ENCODE results near the gene PLVAP.
A peak's percentile ranks its signal among the peaks of the same experiment; 100 is the strongest.

PLVAP gene

GRCh38 chr19:17351815-17352435, 25.2 kb downstream of the PLVAP start:
- H3K36me3 ChIP-seq (ENCODE audit: control insufficient read depth, insufficient read depth, low read length), result no peaks in the 10 kb centered on the region

DNA sequence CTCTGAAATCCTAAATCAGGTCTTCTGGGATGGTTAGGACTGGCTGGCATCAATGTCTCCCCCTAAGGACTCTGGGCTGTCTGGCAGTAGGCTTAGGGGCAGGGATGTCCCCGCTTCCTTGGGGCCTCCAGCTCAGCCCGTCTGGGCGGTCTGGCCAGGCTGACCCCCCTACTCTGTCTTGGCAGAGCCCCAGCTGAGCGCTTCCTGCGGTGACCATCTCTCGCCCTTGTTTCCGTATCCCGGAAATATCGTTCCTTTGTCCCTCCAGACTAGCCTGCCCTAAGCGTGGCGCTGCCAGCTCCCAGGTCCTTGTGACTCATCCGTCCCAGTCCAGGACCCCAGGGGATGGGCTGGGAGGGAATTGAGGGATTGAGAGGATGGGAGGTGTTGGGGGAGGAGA, 28.4 kb downstream of the PLVAP start:
- Histone ChIP-seq H2BK120ac (ENCODE audit: low read depth, low read length) (no peak overlapping the region), H3K9ac (ENCODE audit: low read length) (peak overlapping the region; percentile 47), H3K4me1 (ENCODE audit: control insufficient read depth, low read depth, low read length) (no peaks in the 10 kb centered on the region), H2BK5ac (ENCODE audit: low read length) (no peak overlapping the region), H3K18ac (ENCODE audit: low read length) (no peak overlapping the region), H3K4me3 (ENCODE audit: low read length) (no peak overlapping the region), H2BK15ac (replicated peaks; ENCODE audit: low read depth) (no peak overlapping the region), H4K5ac (ENCODE audit: low read length) (no peak overlapping the region), H3K56ac (ENCODE audit: low read length) (peak overlapping the region; percentile 75), H3K79me2 (ENCODE audit: control insufficient read depth, insufficient read depth, low read length) (no peaks in the 10 kb centered on the region), H3K27ac (ENCODE audit: low read depth, low read length) (no peak overlapping the region), H4K8ac (ENCODE audit: low read depth, low read length) (no peak overlapping the region), H3K23ac (ENCODE audit: low read length) (no peak overlapping the region), H3K36me3 (ENCODE audit: control insufficient read depth, insufficient read depth, low read length) (no peaks in the 10 kb centered on the region), H2AK5ac (ENCODE audit: low read length) (no peak overlapping the region), H3K79me1 (ENCODE audit: low read length) (no peaks in the 10 kb centered on the region), H3K4ac (ENCODE audit: low read depth, low read length) (no peak overlapping the region), H3K27me3 (ENCODE audit: insufficient read depth, low read length, poor library complexity) (no peaks in the 10 kb centered on the region), H3K4me2 (ENCODE audit: low read length) (peak overlapping the region; percentile 31)
- no CpG with 5 or more reads among the region's 12 CpGs for WGBS (ENCODE audit: extremely low coverage, insufficient coverage, low lambda C conversion rate)
- peak; percentile 91 for DNase-seq

More at GRCh38 chr19:17351815-17352435, 25.2 kb downstream of the PLVAP start:
- H4K8ac ChIP-seq (ENCODE audit: low read depth, low read length), result no peak overlapping the region
- WGBS (ENCODE audit: extremely low coverage, insufficient coverage, low lambda C conversion rate), result no CpG with 5 or more reads among the region's 45 CpGs
- H3K27me3 ChIP-seq (ENCODE audit: insufficient read depth, low read length, poor library complexity), result no peaks in the 10 kb centered on the region
- no peak overlapping the region for H3K4ac ChIP-seq (ENCODE audit: low read depth, low read length)
- no peak overlapping the region for H2BK120ac ChIP-seq (ENCODE audit: low read depth, low read length)
- H2AK5ac ChIP-seq (ENCODE audit: low read length), result no peak overlapping the region
- H3K79me1 ChIP-seq (ENCODE audit: low read length), result no peaks in the 10 kb centered on the region
- no peak overlapping the region for H3K27ac ChIP-seq (ENCODE audit: low read depth, low read length)
- H3K4me3 ChIP-seq (ENCODE audit: low read length), result no peak overlapping the region
- no peak overlapping the region for H3K4me2 ChIP-seq (ENCODE audit: low read length)
- H3K56ac ChIP-seq (ENCODE audit: low read length), result no peak overlapping the region
- no peak overlapping the region for H2BK5ac ChIP-seq (ENCODE audit: low read length)
- H3K4me1 ChIP-seq (ENCODE audit: control insufficient read depth, low read depth, low read length), result no peaks in the 10 kb centered on the region
- no peak overlapping the region for H3K18ac ChIP-seq (ENCODE audit: low read length)
- H3K79me2 ChIP-seq (ENCODE audit: control insufficient read depth, insufficient read depth, low read length), result no peaks in the 10 kb centered on the region
- no peak for DNase-seq
- no peak overlapping the region for H4K5ac ChIP-seq (ENCODE audit: low read length)
- H3K9ac ChIP-seq (ENCODE audit: low read length), result no peak overlapping the region
- H3K23ac ChIP-seq (ENCODE audit: low read length), result no peak overlapping the region
- H2BK15ac ChIP-seq (replicated peaks; ENCODE audit: low read depth), result no peak overlapping the region

GRCh38 chr19:17347877-17348276, 29.3 kb downstream of the PLVAP start:
- H2AK5ac ChIP-seq (ENCODE audit: low read length), result no peak overlapping the region
- H2BK5ac ChIP-seq (ENCODE audit: low read length), result no peak overlapping the region
- H3K79me2 ChIP-seq (ENCODE audit: control insufficient read depth, insufficient read depth, low read length), result no peaks in the 10 kb centered on the region
- H3K36me3 ChIP-seq (ENCODE audit: control insufficient read depth, insufficient read depth, low read length), result no peaks in the 10 kb centered on the region
- H3K79me1 ChIP-seq (ENCODE audit: low read length), result no peaks in the 10 kb centered on the region
- H3K4me3 ChIP-seq (ENCODE audit: low read length), result no peak overlapping the region
- H3K4ac ChIP-seq (ENCODE audit: low read depth, low read length), result no peak overlapping the region
- no peak overlapping the region for H3K56ac ChIP-seq (ENCODE audit: low read length)
- H3K27ac ChIP-seq (ENCODE audit: low read depth, low read length), result no peak overlapping the region
- no peaks in the 10 kb centered on the region for H3K4me1 ChIP-seq (ENCODE audit: control insufficient read depth, low read depth, low read length)
- H4K8ac ChIP-seq (ENCODE audit: low read depth, low read length), result no peak overlapping the region
- H2BK15ac ChIP-seq (replicated peaks; ENCODE audit: low read depth), result no peak overlapping the region
- H3K23ac ChIP-seq (ENCODE audit: low read length), result no peak overlapping the region
- DNase-seq, result no peak
- no CpG with 5 or more reads among the region's 2 CpGs for WGBS (ENCODE audit: extremely low coverage, insufficient coverage, low lambda C conversion rate)
- no peak overlapping the region for H3K4me2 ChIP-seq (ENCODE audit: low read length)
- no peak overlapping the region for H3K18ac ChIP-seq (ENCODE audit: low read length)
- H2BK120ac ChIP-seq (ENCODE audit: low read depth, low read length), result no peak overlapping the region
- no peak overlapping the region for H3K9ac ChIP-seq (ENCODE audit: low read length)
- no peaks in the 10 kb centered on the region for H3K27me3 ChIP-seq (ENCODE audit: insufficient read depth, low read length, poor library complexity)
- no peak overlapping the region for H4K5ac ChIP-seq (ENCODE audit: low read length)

GRCh38 chr19:17347361-17347760, 29.8 kb downstream of the PLVAP start:
- Histone ChIP-seq H3K18ac (ENCODE audit: low read length) (no peak overlapping the region), H3K56ac (ENCODE audit: low read length) (no peak overlapping the region), H4K5ac (ENCODE audit: low read length) (no peak overlapping the region), H3K9ac (ENCODE audit: low read length) (no peak overlapping the region), H2BK120ac (ENCODE audit: low read depth, low read length) (no peak overlapping the region), H3K79me1 (ENCODE audit: low read length) (no peaks in the 10 kb centered on the region), H3K4me3 (ENCODE audit: low read length) (no peak overlapping the region), H3K23ac (ENCODE audit: low read length) (no peak overlapping the region), H3K79me2 (ENCODE audit: control insufficient read depth, insufficient read depth, low read length) (no peaks in the 10 kb centered on the region), H3K27me3 (ENCODE audit: insufficient read depth, low read length, poor library complexity) (no peaks in the 10 kb centered on the region), H3K4ac (ENCODE audit: low read depth, low read length) (no peak overlapping the region), H2BK5ac (ENCODE audit: low read length) (no peak overlapping the region), H3K27ac (ENCODE audit: low read depth, low read length) (no peak overlapping the region), H3K36me3 (ENCODE audit: control insufficient read depth, insufficient read depth, low read length) (no peaks in the 10 kb centered on the region), H2AK5ac (ENCODE audit: low read length) (no peak overlapping the region), H4K8ac (ENCODE audit: low read depth, low read length) (no peak overlapping the region), H3K4me1 (ENCODE audit: control insufficient read depth, low read depth, low read length) (no peaks in the 10 kb centered on the region), H3K4me2 (ENCODE audit: low read length) (no peak overlapping the region), H2BK15ac (replicated peaks; ENCODE audit: low read depth) (no peak overlapping the region)
- no CpG with 5 or more reads among the region's 6 CpGs for WGBS (ENCODE audit: extremely low coverage, insufficient coverage, low lambda C conversion rate)
- no peak for DNase-seq

GRCh38 chr19:17346109-17346671, 31.0 kb downstream of the PLVAP start:
- Histone ChIP-seq H3K79me1 (ENCODE audit: low read length) (no peaks in the 10 kb centered on the region), H3K23ac (ENCODE audit: low read length) (no peak overlapping the region), H3K36me3 (ENCODE audit: control insufficient read depth, insufficient read depth, low read length) (no peaks in the 10 kb centered on the region), H3K79me2 (ENCODE audit: control insufficient read depth, insufficient read depth, low read length) (no peaks in the 10 kb centered on the region), H4K8ac (ENCODE audit: low read depth, low read length) (no peak overlapping the region), H3K4me3 (ENCODE audit: low read length) (no peak overlapping the region), H3K27ac (ENCODE audit: low read depth, low read length) (no peak overlapping the region), H3K56ac (ENCODE audit: low read length) (no peak overlapping the region), H2AK5ac (ENCODE audit: low read length) (no peak overlapping the region), H4K5ac (ENCODE audit: low read length) (no peak overlapping the region), H3K27me3 (ENCODE audit: insufficient read depth, low read length, poor library complexity) (no peaks in the 10 kb centered on the region), H3K9ac (ENCODE audit: low read length) (no peak overlapping the region), H2BK15ac (replicated peaks; ENCODE audit: low read depth) (no peak overlapping the region), H2BK5ac (ENCODE audit: low read length) (no peak overlapping the region), H2BK120ac (ENCODE audit: low read depth, low read length) (no peak overlapping the region), H3K4ac (ENCODE audit: low read depth, low read length) (no peak overlapping the region), H3K4me1 (ENCODE audit: control insufficient read depth, low read depth, low read length) (no peaks in the 10 kb centered on the region), H3K4me2 (ENCODE audit: low read length) (no peak overlapping the region), H3K18ac (ENCODE audit: low read length) (no peak overlapping the region)
- peak; percentile 78 for DNase-seq
- whole genome bisulfite sequencing (ENCODE audit: extremely low coverage, insufficient coverage, low lambda C conversion rate), result no CpG with 5 or more reads among the region's 24 CpGs

GRCh38 chr19:17341845-17342244, 35.3 kb downstream of the PLVAP start:
- H3K27ac ChIP-seq (ENCODE audit: low read depth, low read length), result no peak overlapping the region
- no peak overlapping the region for H2AK5ac ChIP-seq (ENCODE audit: low read length)
- no peak overlapping the region for H3K18ac ChIP-seq (ENCODE audit: low read length)
- H3K4me1 ChIP-seq (ENCODE audit: control insufficient read depth, low read depth, low read length), result no peaks in the 10 kb centered on the region
- no peak overlapping the region for H3K4me2 ChIP-seq (ENCODE audit: low read length)
- no peak overlapping the region for H3K4ac ChIP-seq (ENCODE audit: low read depth, low read length)
- no peak overlapping the region for H4K8ac ChIP-seq (ENCODE audit: low read depth, low read length)
- no CpG with 5 or more reads among the region's 7 CpGs for WGBS (ENCODE audit: extremely low coverage, insufficient coverage, low lambda C conversion rate)
- H3K56ac ChIP-seq (ENCODE audit: low read length), result no peak overlapping the region
- no peak overlapping the region for H3K9ac ChIP-seq (ENCODE audit: low read length)
- no peaks in the 10 kb centered on the region for H3K79me2 ChIP-seq (ENCODE audit: control insufficient read depth, insufficient read depth, low read length)
- H3K4me3 ChIP-seq (ENCODE audit: low read length), result no peak overlapping the region
- no peak overlapping the region for H4K5ac ChIP-seq (ENCODE audit: low read length)
- no peaks in the 10 kb centered on the region for H3K27me3 ChIP-seq (ENCODE audit: insufficient read depth, low read length, poor library complexity)
- no peak overlapping the region for H3K23ac ChIP-seq (ENCODE audit: low read length)
- no peaks in the 10 kb centered on the region for H3K36me3 ChIP-seq (ENCODE audit: control insufficient read depth, insufficient read depth, low read length)
- peaks cover 2% of the 10 kb centered on the region for H3K79me1 ChIP-seq (ENCODE audit: low read length)
- no peak overlapping the region for H2BK15ac ChIP-seq (replicated peaks; ENCODE audit: low read depth)
- no peak for DNase-seq
- no peak overlapping the region for H2BK120ac ChIP-seq (ENCODE audit: low read depth, low read length)
- H2BK5ac ChIP-seq (ENCODE audit: low read length), result no peak overlapping the region
